Esophagus muscularis mucosa (tissue), 3 donors: Measurements from ENCODE around the gene LHFPL2.

Experiments used
- POLR2A ChIP-seq: fragments of 450-650 bp; IDR thresholded peaks from one replicate; pipeline ENCODE4 v1.6.1; 2017; ENCODE audit warnings: antibody characterized with exemption, moderate library complexity, mild to moderate bottlenecking, low read depth
- POLR2AphosphoS5 ChIP-seq, 2 donors: sonication (generic); formaldehyde crosslinking; IDR thresholded peaks; one replicate each; pipeline ENCODE4 v1.6.1; 2017; ENCODE audit warnings: antibody characterized with exemption in 2 of 2
- TF ChIP-seq, protein P1 (sequence below), 3 experiments: fragments of 200-600 bp in 2 of 3; fragments of 450-650 bp in 1 of 3; sonication (generic) in 2 of 3; IDR thresholded peaks; one replicate each; pipeline ENCODE4 v1.5.1; 2017 to 2019; ENCODE audit warnings: antibody characterized with exemption in 3 of 3, mild to moderate bottlenecking in 2 of 3, moderate library complexity in 1 of 3

- TF ChIP-seq, protein P1, sequence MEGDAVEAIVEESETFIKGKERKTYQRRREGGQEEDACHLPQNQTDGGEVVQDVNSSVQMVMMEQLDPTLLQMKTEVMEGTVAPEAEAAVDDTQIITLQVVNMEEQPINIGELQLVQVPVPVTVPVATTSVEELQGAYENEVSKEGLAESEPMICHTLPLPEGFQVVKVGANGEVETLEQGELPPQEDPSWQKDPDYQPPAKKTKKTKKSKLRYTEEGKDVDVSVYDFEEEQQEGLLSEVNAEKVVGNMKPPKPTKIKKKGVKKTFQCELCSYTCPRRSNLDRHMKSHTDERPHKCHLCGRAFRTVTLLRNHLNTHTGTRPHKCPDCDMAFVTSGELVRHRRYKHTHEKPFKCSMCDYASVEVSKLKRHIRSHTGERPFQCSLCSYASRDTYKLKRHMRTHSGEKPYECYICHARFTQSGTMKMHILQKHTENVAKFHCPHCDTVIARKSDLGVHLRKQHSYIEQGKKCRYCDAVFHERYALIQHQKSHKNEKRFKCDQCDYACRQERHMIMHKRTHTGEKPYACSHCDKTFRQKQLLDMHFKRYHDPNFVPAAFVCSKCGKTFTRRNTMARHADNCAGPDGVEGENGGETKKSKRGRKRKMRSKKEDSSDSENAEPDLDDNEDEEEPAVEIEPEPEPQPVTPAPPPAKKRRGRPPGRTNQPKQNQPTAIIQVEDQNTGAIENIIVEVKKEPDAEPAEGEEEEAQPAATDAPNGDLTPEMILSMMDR (IDR thresholded peaks at IDR 0.05): no peak
- no peak for TF ChIP-seq POLR2AphosphoS5 (IDR thresholded peaks at IDR 0.05)
- no peak for TF ChIP-seq POLR2A
These were observed 51.3 kb downstream of the LHFPL2 start for GRCh38 chr5:78597068-78597973.
